PFSK-1 (cell line): Measurements from ENCODE around the gene MS4A5.

Experiments
- FOXP2 ChIP-seq: optimal IDR thresholded peaks from 2 replicates; pipeline ENCODE3; 2011; ENCODE audit warnings: borderline replicate concordance, control low read depth, inconsistent platforms; ENCODE audit not compliant: insufficient read depth; ENCODE audit errors: extremely low read length, extremely low read depth
- POLR2AphosphoS5 ChIP-seq: IDR thresholded peaks from 2 replicates; pipeline ENCODE4 v1.6.1; 2012; ENCODE audit warnings: low read depth, mild to moderate bottlenecking, control low read depth, low read length, moderate library complexity
- SIN3A ChIP-seq: IDR thresholded peaks from 2 replicates; pipeline ENCODE4 v1.6.1; 2012; ENCODE audit warnings: mild to moderate bottlenecking, low read length, moderate library complexity, borderline replicate concordance; ENCODE audit not compliant: insufficient read depth
- TAF1 ChIP-seq: IDR thresholded peaks from 2 replicates; pipeline ENCODE4 v1.6.1; 2012; ENCODE audit warnings: low read length, control low read depth, borderline replicate concordance; ENCODE audit not compliant: insufficient read depth
- TF ChIP-seq, protein P1 (sequence below), 2 experiments: IDR thresholded peaks; 2 replicates each; pipeline versions ENCODE4 v1.6.1 to v1.8.0; 2011 to 2012; ENCODE audit warnings: low read depth in 2 of 2, low read length in 2 of 2, control low read depth in 1 of 2, inconsistent platforms in 1 of 2, mild to moderate bottlenecking in 1 of 2, moderate library complexity in 1 of 2; ENCODE audit not compliant: insufficient read depth in 1 of 2

The MS4A5 gene

DNA sequence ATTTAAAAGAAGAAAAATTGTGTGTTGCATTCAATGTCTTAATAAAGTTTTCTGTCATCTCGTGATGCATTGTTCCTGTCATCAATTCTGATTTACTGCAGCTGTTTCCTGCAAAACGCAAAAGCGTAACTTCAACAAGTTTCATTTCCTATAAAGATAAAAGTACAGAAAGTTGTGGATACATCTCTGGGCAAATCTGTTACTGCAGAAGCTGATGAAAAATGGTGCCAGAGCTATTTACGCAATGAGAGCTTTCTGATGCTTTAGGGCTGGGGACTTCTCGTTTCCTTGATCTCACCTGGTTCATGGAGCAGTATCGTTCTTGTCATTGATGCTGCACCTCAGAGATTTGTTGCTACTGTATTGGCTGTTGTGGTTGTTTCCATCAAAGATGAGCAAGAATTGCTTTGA lies 47.7 kb downstream of the MS4A5 start:
- TF ChIP-seq FOXP2 (no peak), TAF1 (no peak), SIN3A (no peak), POLR2AphosphoS5 (no peak)
- TF ChIP-seq, protein P1, sequence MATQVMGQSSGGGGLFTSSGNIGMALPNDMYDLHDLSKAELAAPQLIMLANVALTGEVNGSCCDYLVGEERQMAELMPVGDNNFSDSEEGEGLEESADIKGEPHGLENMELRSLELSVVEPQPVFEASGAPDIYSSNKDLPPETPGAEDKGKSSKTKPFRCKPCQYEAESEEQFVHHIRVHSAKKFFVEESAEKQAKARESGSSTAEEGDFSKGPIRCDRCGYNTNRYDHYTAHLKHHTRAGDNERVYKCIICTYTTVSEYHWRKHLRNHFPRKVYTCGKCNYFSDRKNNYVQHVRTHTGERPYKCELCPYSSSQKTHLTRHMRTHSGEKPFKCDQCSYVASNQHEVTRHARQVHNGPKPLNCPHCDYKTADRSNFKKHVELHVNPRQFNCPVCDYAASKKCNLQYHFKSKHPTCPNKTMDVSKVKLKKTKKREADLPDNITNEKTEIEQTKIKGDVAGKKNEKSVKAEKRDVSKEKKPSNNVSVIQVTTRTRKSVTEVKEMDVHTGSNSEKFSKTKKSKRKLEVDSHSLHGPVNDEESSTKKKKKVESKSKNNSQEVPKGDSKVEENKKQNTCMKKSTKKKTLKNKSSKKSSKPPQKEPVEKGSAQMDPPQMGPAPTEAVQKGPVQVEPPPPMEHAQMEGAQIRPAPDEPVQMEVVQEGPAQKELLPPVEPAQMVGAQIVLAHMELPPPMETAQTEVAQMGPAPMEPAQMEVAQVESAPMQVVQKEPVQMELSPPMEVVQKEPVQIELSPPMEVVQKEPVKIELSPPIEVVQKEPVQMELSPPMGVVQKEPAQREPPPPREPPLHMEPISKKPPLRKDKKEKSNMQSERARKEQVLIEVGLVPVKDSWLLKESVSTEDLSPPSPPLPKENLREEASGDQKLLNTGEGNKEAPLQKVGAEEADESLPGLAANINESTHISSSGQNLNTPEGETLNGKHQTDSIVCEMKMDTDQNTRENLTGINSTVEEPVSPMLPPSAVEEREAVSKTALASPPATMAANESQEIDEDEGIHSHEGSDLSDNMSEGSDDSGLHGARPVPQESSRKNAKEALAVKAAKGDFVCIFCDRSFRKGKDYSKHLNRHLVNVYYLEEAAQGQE (IDR thresholded peaks at IDR 0.05; ENCODE audit: insufficient read depth in 1 of 2, low read depth in 2 of 2, low read length in 2 of 2): no peak

DNA sequence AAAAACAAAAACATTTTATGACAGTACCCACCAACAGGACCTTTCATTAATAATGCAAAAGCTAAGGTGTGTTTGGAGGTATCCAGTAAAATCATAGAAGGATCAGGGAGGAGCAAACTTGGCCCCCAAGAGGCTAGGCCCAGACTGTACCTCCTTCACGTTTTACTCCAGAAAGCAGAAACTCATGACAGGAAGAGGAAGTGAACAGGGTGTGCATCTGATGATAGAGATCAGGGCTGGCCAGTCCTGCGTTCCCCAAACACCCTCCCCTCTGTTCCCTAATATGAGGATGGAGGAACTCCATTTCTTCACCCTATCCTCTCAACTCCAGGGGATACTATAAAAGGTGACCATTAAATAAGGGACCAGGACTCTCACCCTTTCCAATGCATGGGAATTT lies 53.0 kb downstream of the MS4A5 start:
- TF ChIP-seq, protein P1 (IDR thresholded peaks at IDR 0.05; ENCODE audit: insufficient read depth in 1 of 2, low read depth in 2 of 2, low read length in 2 of 2): no peak
- no peak for TF ChIP-seq POLR2AphosphoS5
- TF ChIP-seq SIN3A: no peak
- no peak for TF ChIP-seq FOXP2
- TF ChIP-seq TAF1: no peak

DNA sequence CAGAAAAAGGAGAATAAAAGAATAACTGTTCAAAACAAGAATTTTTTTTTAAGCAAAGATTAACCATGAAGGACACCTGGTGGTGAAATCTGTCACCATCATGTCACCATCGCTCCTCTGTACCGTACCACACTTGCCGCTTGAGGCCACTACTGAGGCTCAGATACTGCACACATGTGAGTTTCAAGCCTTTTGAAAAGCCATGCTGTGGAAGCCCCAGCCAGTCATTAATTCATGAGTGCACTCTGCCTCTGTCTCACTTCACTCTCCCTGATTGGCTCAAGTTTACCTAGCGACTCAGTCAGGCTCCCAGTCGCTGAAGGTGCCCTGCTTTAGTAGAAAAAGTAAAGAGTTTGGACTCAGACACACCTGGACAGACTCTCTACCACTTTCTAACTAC lies 56.6 kb downstream of the MS4A5 start:
- TF ChIP-seq POLR2AphosphoS5 (no peak), TAF1 (no peak), FOXP2 (no peak), SIN3A (no peak)
- TF ChIP-seq, protein P1 (IDR thresholded peaks at IDR 0.05; ENCODE audit: insufficient read depth in 1 of 2, low read depth in 2 of 2, low read length in 2 of 2): no peak

DNA sequence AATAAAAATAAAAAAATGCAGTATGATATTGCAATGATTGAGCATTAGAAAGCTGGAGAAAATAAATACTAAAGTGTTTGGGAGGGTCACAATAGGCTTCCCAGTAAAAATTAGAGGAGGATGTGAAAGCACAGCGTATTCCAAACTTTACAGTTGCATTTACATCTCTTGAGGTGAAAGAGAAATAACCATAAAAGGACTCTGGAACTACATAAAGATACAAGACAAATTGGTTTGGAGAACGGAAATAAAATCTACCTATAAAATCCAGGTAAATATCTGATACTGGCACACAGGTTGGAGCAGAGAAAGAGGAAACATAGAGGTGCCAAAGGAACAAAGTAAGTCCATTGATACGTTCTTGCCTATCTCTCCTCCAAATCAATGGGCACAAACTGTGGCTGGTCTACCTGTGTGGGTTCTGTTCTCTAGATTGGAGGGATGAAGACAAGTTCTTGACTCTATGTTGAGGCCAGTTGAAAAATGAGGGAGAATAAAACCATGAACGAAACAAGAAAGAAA lies 63.2 kb downstream of the MS4A5 start, which contains the start of gene MS4A12:
TSS of gene MS4A12 (plus strand) at position 291 of the 522 bp plus-strand sequence. CDS start 4,541 bp downstream, outside the sequence.
- TF ChIP-seq POLR2AphosphoS5: no peak
- TF ChIP-seq TAF1: no peak
- no peak for TF ChIP-seq SIN3A
- no peak for TF ChIP-seq FOXP2
- TF ChIP-seq, protein P1 (IDR thresholded peaks at IDR 0.05; ENCODE audit: insufficient read depth in 1 of 2, low read depth in 2 of 2, low read length in 2 of 2): no peak
